Fibroblast of the conjunctiva (primary cell): ENCODE measurements around the gene TMEM176B.
A peak's percentile ranks its signal among the peaks of the same experiment; 100 is the strongest.

Source experiments
- DNase-seq: peaks from one replicate; pipeline ENCODE4 v3.0.0-alpha.2; 2010; ENCODE audit warnings: low read depth

Gene TMEM176B

GRCh38 chr7:150799741-150800580 lies at the start of gene TMEM176B:
TSS of gene TMEM176B (minus strand) at chr7:150800364. CDS start at chr7:150796569, 3,795 bp downstream.
- DNase-seq, result no peak

GRCh38 chr7:150849204-150849775 lies 49.1 kb upstream of the TMEM176B start:
- DNase-seq, result no peak

- no peak for DNase-seq
These were observed 48.5 kb upstream of the TMEM176B start for GRCh38 chr7:150848561-150849115.

- no peak for DNase-seq
These were observed 47.9 kb upstream of the TMEM176B start for GRCh38 chr7:150848111-150848510.

GRCh38 chr7:150847536-150847935 lies 47.4 kb upstream of the TMEM176B start:
- no peak for DNase-seq

GRCh38 chr7:150846291-150847115 lies 46.3 kb upstream of the TMEM176B start:
- no peak for DNase-seq

- no peak for DNase-seq
These were observed 45.3 kb upstream of the TMEM176B start for GRCh38 chr7:150845421-150845861.

- no peak for DNase-seq
These were observed 42.6 kb upstream of the TMEM176B start for GRCh38 chr7:150842716-150843115.

- DNase-seq, result no peak
These were observed 41.9 kb upstream of the TMEM176B start for GRCh38 chr7:150842018-150842417.

- no peak for DNase-seq
These were observed 38.9 kb upstream of the TMEM176B start for GRCh38 chr7:150838965-150839650.

GRCh38 chr7:150835702-150836280 lies 35.6 kb upstream of the TMEM176B start:
- no peak for DNase-seq

GRCh38 chr7:150835019-150835418 lies 34.9 kb upstream of the TMEM176B start:
- DNase-seq, result no peak

GRCh38 chr7:150831851-150832250 lies 31.7 kb upstream of the TMEM176B start:
- DNase-seq, result no peak

- DNase-seq, result no peak
These were observed 30.8 kb upstream of the TMEM176B start for GRCh38 chr7:150830937-150831336.

- no peak for DNase-seq
These were observed 29.3 kb upstream of the TMEM176B start for GRCh38 chr7:150829426-150829825.

- DNase-seq, result no peak
These were observed 28.2 kb upstream of the TMEM176B start for GRCh38 chr7:150828384-150828783.

GRCh38 chr7:150826061-150826849 lies 26.1 kb upstream of the TMEM176B start:
- DNase-seq, result no peak

GRCh38 chr7:150824379-150825177 lies 24.4 kb upstream of the TMEM176B start:
- no peak for DNase-seq

GRCh38 chr7:150823484-150824126 lies 23.4 kb upstream of the TMEM176B start:
- DNase-seq, result peak; percentile 67
